B cell (primary cell): ENCODE data around the gene GLIPR2.

Experiments
- EZH2 ChIP-seq: IDR thresholded peaks from 2 replicates; pipeline ENCODE4 v1.6.1; 2012; ENCODE audit warnings: borderline replicate concordance, low read depth, mild to moderate bottlenecking, moderate library complexity, low read length; ENCODE audit not compliant: insufficient read depth, poor library complexity, severe bottlenecking
- TF ChIP-seq, protein P1 (sequence below): fragments of 200-600 bp; IDR thresholded peaks from one replicate; pipeline ENCODE4 v1.8.0; 2022; ENCODE audit warnings: antibody characterized with exemption, mild to moderate bottlenecking

DNA sequence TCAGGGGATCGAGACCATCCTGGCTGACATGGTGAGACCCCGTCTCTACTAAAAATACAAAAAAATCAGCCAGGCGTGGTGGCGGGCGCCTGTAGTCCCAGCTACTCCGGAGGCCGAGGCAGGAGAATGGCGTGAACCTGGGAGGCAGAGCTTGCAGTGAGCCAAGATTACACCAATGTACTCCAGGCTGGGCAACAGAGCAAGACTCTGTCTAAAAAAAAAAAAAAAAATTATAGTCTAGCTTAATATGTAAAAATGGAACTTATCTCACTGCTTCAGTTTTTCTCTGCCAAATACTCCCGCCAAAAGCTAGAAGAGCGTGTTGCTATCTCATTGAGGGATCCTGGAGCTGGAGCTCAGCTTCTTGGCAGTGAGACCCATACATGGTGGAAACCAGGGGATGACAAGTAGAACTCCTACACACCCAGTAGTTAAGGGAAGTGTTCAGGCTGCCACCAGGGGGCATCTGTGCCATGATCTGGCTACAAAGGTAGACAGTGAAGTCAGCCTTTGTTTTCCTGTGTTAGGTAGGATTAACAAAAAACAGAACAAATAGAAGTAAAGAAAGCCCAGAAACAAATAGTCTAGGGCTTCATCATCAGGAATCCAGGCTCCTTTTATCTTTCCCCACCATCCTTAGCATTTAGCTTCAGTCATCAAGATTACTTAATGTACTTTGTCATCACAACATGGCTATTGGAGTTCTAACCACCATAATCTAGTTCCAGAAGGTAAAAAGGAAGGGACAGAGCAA, 33.6 kb upstream of the GLIPR2 start:
- TF ChIP-seq, protein P1, sequence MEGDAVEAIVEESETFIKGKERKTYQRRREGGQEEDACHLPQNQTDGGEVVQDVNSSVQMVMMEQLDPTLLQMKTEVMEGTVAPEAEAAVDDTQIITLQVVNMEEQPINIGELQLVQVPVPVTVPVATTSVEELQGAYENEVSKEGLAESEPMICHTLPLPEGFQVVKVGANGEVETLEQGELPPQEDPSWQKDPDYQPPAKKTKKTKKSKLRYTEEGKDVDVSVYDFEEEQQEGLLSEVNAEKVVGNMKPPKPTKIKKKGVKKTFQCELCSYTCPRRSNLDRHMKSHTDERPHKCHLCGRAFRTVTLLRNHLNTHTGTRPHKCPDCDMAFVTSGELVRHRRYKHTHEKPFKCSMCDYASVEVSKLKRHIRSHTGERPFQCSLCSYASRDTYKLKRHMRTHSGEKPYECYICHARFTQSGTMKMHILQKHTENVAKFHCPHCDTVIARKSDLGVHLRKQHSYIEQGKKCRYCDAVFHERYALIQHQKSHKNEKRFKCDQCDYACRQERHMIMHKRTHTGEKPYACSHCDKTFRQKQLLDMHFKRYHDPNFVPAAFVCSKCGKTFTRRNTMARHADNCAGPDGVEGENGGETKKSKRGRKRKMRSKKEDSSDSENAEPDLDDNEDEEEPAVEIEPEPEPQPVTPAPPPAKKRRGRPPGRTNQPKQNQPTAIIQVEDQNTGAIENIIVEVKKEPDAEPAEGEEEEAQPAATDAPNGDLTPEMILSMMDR = peak; percentile 90
- TF ChIP-seq EZH2 = no peak
